IMR-90 (cell line): ENCODE data around the gene FOXO1. TPM values are rescaled to one million over a fixed set of nuclear protein-coding genes. Genes with fewer than 3 reads are reported as not detected.

Source experiments
- ATAC-seq: fragments of 200-7000 bp; cut with Tn5 transposase; 2 replicates; pipeline ENCODE4 v1.9.1; 2020; ENCODE audit warnings: low read depth, mild to moderate bottlenecking, moderate library complexity
- Bru-seq: library from RNA; stranded (reverse); fragments of 400-500 nt; gene quantifications from one replicate; lab custom pipeline; 2021; lab: Mats Ljungman, UMichigan
- BruChase-seq, 2 experiments: library from RNA; stranded (reverse); fragments of 400-500 nt; gene quantifications; one replicate each; lab custom pipeline; 2021; lab: Mats Ljungman, UMichigan
- BruUV-seq: library from RNA; stranded (reverse); fragments of 400-500 nt; replicated peaks from 2 replicates; lab custom pipeline; 2021; lab: Mats Ljungman, UMichigan
- CTCF ChIA-PET: fragments of 300-600 bp; formaldehyde crosslinking; extraction: SDS; loops from one replicate; lab custom pipeline; 2021; ENCODE audit warnings: antibody characterized with exemption; lab: Yijun Ruan, JAX
- POLR2A ChIA-PET: fragments of 300-600 bp; sonication (Branson Sonifier 250); formaldehyde crosslinking; loops from one replicate; lab custom pipeline; 2022; ENCODE audit warnings: antibody characterized with exemption; ENCODE audit not compliant: unreplicated experiment; lab: Charles Lee
- DNase-seq: peaks from one replicate; pipeline ENCODE4 v3.0.0; 2013
- H2AFZ ChIP-seq: replicated peaks from 2 replicates; pipeline ENCODE3; 2013; ENCODE audit warnings: low read length, mild to moderate bottlenecking; ENCODE audit not compliant: poor library complexity
- H2AK5ac ChIP-seq: 2 replicates; pipeline ENCODE4 v1.6.1; 2013; ENCODE audit warnings: low read depth, low read length, inconsistent platforms
- H2AK9ac ChIP-seq: replicated peaks from 2 replicates; pipeline ENCODE3; 2013; ENCODE audit warnings: mild to moderate bottlenecking, low read depth, low read length, moderate library complexity; ENCODE audit not compliant: poor library complexity
- H2BK120ac ChIP-seq: 2 replicates; pipeline ENCODE4 v1.6.1; 2013; ENCODE audit warnings: low read depth, low read length, inconsistent platforms
- H2BK15ac ChIP-seq: 3 replicates; pipeline ENCODE4 v1.6.1; 2013; ENCODE audit warnings: low read depth, low read length, inconsistent platforms
- H2BK20ac ChIP-seq: 2 replicates; pipeline ENCODE4 v1.6.1; 2013; ENCODE audit warnings: low read depth, mild to moderate bottlenecking, inconsistent platforms, low read length, moderate library complexity
- H2BK5ac ChIP-seq: 2 replicates; pipeline ENCODE4 v1.6.1; 2013; ENCODE audit warnings: mild to moderate bottlenecking, low read depth, low read length, inconsistent platforms; ENCODE audit not compliant: poor library complexity, severe bottlenecking
- H3K14ac ChIP-seq: replicated peaks from 2 replicates; pipeline ENCODE4 v1.6.1; 2013; ENCODE audit warnings: low read depth, low read length, inconsistent platforms
- H3K18ac ChIP-seq: 2 replicates; pipeline ENCODE4 v1.6.1; 2013; ENCODE audit warnings: low read depth, low read length, control low read depth
- H3K23ac ChIP-seq: 2 replicates; pipeline ENCODE4 v1.6.1; 2013; ENCODE audit warnings: low read depth, low read length, inconsistent platforms
- H3K27ac ChIP-seq: 2 replicates; pipeline ENCODE4 v1.5.1; 2013; ENCODE audit warnings: mild to moderate bottlenecking, control low read depth, low read length; ENCODE audit not compliant: insufficient read depth
- H3K27me3 ChIP-seq: 2 replicates; pipeline ENCODE4 v1.6.1; 2013; ENCODE audit warnings: low read length; ENCODE audit not compliant: control insufficient read depth, insufficient read depth
- H3K36me3 ChIP-seq: 2 replicates; pipeline ENCODE4 v1.6.1; 2013; ENCODE audit warnings: low read length, mixed read lengths; ENCODE audit not compliant: control insufficient read depth, insufficient read depth
- H3K4ac ChIP-seq: 2 replicates; pipeline ENCODE4 v1.6.1; 2013; ENCODE audit warnings: low read depth, low read length, inconsistent platforms
- H3K4me1 ChIP-seq: 2 replicates; pipeline ENCODE4 v1.6.1; 2013; ENCODE audit warnings: low read length, mixed read lengths; ENCODE audit not compliant: control insufficient read depth, insufficient read depth
- H3K4me2 ChIP-seq: 2 replicates; pipeline ENCODE4 v1.6.1; 2013; ENCODE audit warnings: low read depth, mild to moderate bottlenecking, control low read depth, low read length, moderate library complexity
- H3K4me3 ChIP-seq: 2 replicates; pipeline ENCODE4 v1.5.1; 2013; ENCODE audit warnings: low read depth, mild to moderate bottlenecking, control low read depth, low read length, moderate library complexity; ENCODE audit not compliant: insufficient read depth
- H3K56ac ChIP-seq: 2 replicates; pipeline ENCODE4 v1.6.1; 2013; ENCODE audit warnings: low read length, inconsistent platforms; ENCODE audit not compliant: insufficient read depth; ENCODE audit errors: extremely low read depth
- H3K79me1 ChIP-seq, 2 experiments: 2 replicates each; pipeline ENCODE4 v1.6.1; 2013; ENCODE audit warnings: low read length in 2 of 2, inconsistent platforms in 1 of 2, low read depth in 1 of 2
- H3K9ac ChIP-seq: 2 replicates; pipeline ENCODE4 v1.6.1; 2013; ENCODE audit warnings: low read depth, low read length, control low read depth
- H3K9me1 ChIP-seq: 2 replicates; pipeline ENCODE4 v1.6.1; 2013; ENCODE audit warnings: low read length, inconsistent platforms; ENCODE audit not compliant: insufficient read depth
- H3K9me3 ChIP-seq: 2 replicates; pipeline ENCODE4 v1.6.1; 2013; ENCODE audit warnings: low read length; ENCODE audit not compliant: control insufficient read depth, insufficient read depth
- H4K20me1 ChIP-seq: 2 replicates; pipeline ENCODE4 v1.6.1; 2013; ENCODE audit warnings: low read length, inconsistent platforms; ENCODE audit not compliant: insufficient read depth
- H4K5ac ChIP-seq: 2 replicates; pipeline ENCODE4 v1.6.1; 2013; ENCODE audit warnings: mild to moderate bottlenecking, low read depth, low read length, control low read depth
- H4K8ac ChIP-seq, 2 experiments: 2 replicates each; pipeline ENCODE4 v1.6.1; 2013; ENCODE audit warnings: low read depth in 2 of 2, low read length in 2 of 2, control low read depth in 1 of 2, inconsistent platforms in 1 of 2
- H4K91ac ChIP-seq: 2 replicates; pipeline ENCODE4 v1.6.1; 2013; ENCODE audit warnings: low read depth, low read length, inconsistent platforms; ENCODE audit not compliant: insufficient read depth
- CEBPB ChIP-seq: IDR thresholded peaks from 2 replicates; pipeline ENCODE4 v1.6.1; 2012; ENCODE audit warnings: low read depth, low read length, improper control_type of control experiment
- CTCF ChIP-seq: conservative IDR thresholded peaks from 2 replicates; pipeline ENCODE4 v1.5.1; 2012; ENCODE audit warnings: mild to moderate bottlenecking, low read depth, low read length, improper control_type of control experiment
- ELK1 ChIP-seq: fragments of 150-350 bp; IDR thresholded peaks from 2 replicates; pipeline ENCODE4 v1.6.1; 2016; ENCODE audit warnings: low read depth, mild to moderate bottlenecking, low read length, moderate library complexity, borderline replicate concordance
- MAZ ChIP-seq: IDR thresholded peaks from 2 replicates; pipeline ENCODE4 v1.6.1; 2012; ENCODE audit warnings: low read depth, mild to moderate bottlenecking, low read length, improper control_type of control experiment, moderate library complexity, borderline replicate concordance
- MXI1 ChIP-seq: IDR thresholded peaks from 2 replicates; pipeline ENCODE4 v1.6.1; 2012; ENCODE audit warnings: low read depth, mild to moderate bottlenecking, low read length, moderate library complexity, borderline replicate concordance
- NFE2L2 ChIP-seq: fragments of 150-350 bp; IDR thresholded peaks from 2 replicates; pipeline ENCODE4 v1.6.1; 2016; ENCODE audit warnings: low read depth, mild to moderate bottlenecking, low read length
- WGBS, 2 experiments: methylation state at CpG; one replicate each; pipeline versions ENCODE4 v1.1.5 to v1.1.7; 2013; ENCODE audit warnings: missing lambda C conversion rate in 2 of 2; ENCODE audit not compliant: insufficient read length in 1 of 2; ENCODE audit errors: extremely low coverage in 2 of 2; 5-methylcytosine and 5-hydroxymethylcytosine counted together
- dilution Hi-C: fragments of 300-500 bp; cut with HindIII; formaldehyde crosslinking; loops from one replicate; pipeline ENCODE4 v1.14.3; 2018; ENCODE audit warnings: low sequenced_read_pairs; ENCODE audit not compliant: unreplicated experiment
- in situ Hi-C: fragments of 300-500 bp; cut with MboI; formaldehyde crosslinking; loops from 3 replicates; pipeline ENCODE4 v1.14.3; 2019; ENCODE audit warnings: low sequenced_read_pairs, inconsistent platforms, mixed read lengths
- intact Hi-C: fragments of 100-400 bp; cut with micrococcal nuclease; formaldehyde crosslinking; loops from 2 replicates; pipeline ENCODE4 v1.10.0; 2022
- long read RNA-seq: library from polyadenylated mRNA; unstranded; transcript quantifications from one replicate; pipeline ENCODE4 v2.0.0, GENCODE V29; 2021; ENCODE audit not compliant: unreplicated experiment
- polyA plus RNA-seq, 3 experiments: library from polyadenylated mRNA; depleted of rRNA; stranded (reverse); fragments of >200 nt; gene quantifications; 2 replicates each; pipeline ENCODE4 v1.2.3, GENCODE V29; 2012; ENCODE audit warnings: low replicate concordance in 1 of 3
- total RNA-seq: library from RNA; depleted of rRNA; stranded (reverse); fragments of >200 nt; gene quantifications from 2 replicates; pipeline ENCODE4 v1.2.3, GENCODE V29; 2012; rRNA removed

The FOXO1 gene
- total RNA-seq (under 0.01 and 0.18 TPM in 2 replicates), polyA plus RNA-seq (2012; rRNA removed) (0.07 and 0.12 TPM in 2 replicates), Bru-seq, nascent RNA (percentile 24 among the genes with signal in this experiment), BruChase-seq, experiment 1, labeled RNA remaining after a 6-hour chase (percentile 27 among the genes with signal in this experiment), BruChase-seq, experiment 2, labeled RNA remaining after a 2-hour chase (percentile 27 among the genes with signal in this experiment)
- 0.02 TPM in 1 of 2 replicates, not detected in the other for polyA plus RNA-seq (2012; cell fraction: cytosol; rRNA removed)
- polyA plus RNA-seq (2012; cell fraction: nucleus; rRNA removed; ENCODE audit: low replicate concordance) = 0.06 and 0.10 TPM in 2 replicates
- long read RNA-seq = 0 reads

- ChIA-PET POLR2A (no interaction called here), CTCF (interaction anchor here (0.6 kb wide), 1 partner anchor 536 kb away, joined by 3 read pairs; no protein-coding TSS in a partner anchor)
- H2BK5ac ChIP-seq = no peak within 1 kb of the TSS
- H3K9me1 ChIP-seq = no peaks in the 10 kb centered on the region
- H3K4me2 ChIP-seq = peak within 1 kb of the TSS; percentile 76
- no peak within 1 kb of the TSS for H2BK15ac ChIP-seq
- H4K20me1 ChIP-seq = no peaks in the 10 kb centered on the region
- peaks cover 2% of the 10 kb centered on the region; the same call in 1 of the 2 replicates for H3K4me1 ChIP-seq
- H2AK9ac ChIP-seq = peak within 1 kb of the TSS; percentile 44
- H2BK20ac ChIP-seq = no peak within 1 kb of the TSS
- H2BK120ac ChIP-seq = no peak within 1 kb of the TSS
- H3K27ac ChIP-seq = no peak within 1 kb of the TSS
- peak within 1 kb of the TSS; percentile 61 for H3K9ac ChIP-seq
- no TSS peak for BruUV-seq
- H2AK5ac ChIP-seq = no peak within 1 kb of the TSS
- no peak within 1 kb of the TSS for H4K5ac ChIP-seq
- dilution Hi-C loops = no loop called here
- H3K9me3 ChIP-seq = no peaks in the 10 kb centered on the region
- DNase-seq (peak; percentile 74), ATAC-seq (peak; percentile 98)
- H2AFZ ChIP-seq = peak within 1 kb of the TSS; percentile 91
- no peak within 1 kb of the TSS; the same call in 1 of the 2 replicates for H3K23ac ChIP-seq
- H3K36me3 ChIP-seq = no peaks in the 10 kb centered on the region
- in situ Hi-C loops = no loop called here
- H3K4ac ChIP-seq = no peak within 1 kb of the TSS
- TF ChIP-seq MXI1 (0 out of 2 replicates have a peak, but pooled peaks have one; percentile 10), ELK1 (no peak), CTCF (no peak), CEBPB (no peak), NFE2L2 (no peak), MAZ (peak; percentile 76; the same call in 1 of the 2 replicates)
- intact Hi-C loops = no loop called here
- no peaks in the 10 kb centered on the region for H3K79me1 ChIP-seq
- no peak within 1 kb of the TSS for H3K18ac ChIP-seq
- no peak within 1 kb of the TSS for H3K56ac ChIP-seq
- peak within 1 kb of the TSS; percentile 96 for H3K4me3 ChIP-seq
- no peak within 1 kb of the TSS for H4K8ac ChIP-seq
- H3K27me3 ChIP-seq = peaks cover 49% of the 10 kb centered on the region
- H4K91ac ChIP-seq = no peak within 1 kb of the TSS
- 2% methylated on average over 47 of the region's 108 CpGs; no CpG with 5 or more reads in 1 of the 2 experiments for WGBS, 2 experiments
- H3K14ac ChIP-seq = no peak within 1 kb of the TSS
Observed at GRCh38 chr13:40666045-40666932, at the start of gene FOXO1. Gene FOXO1, minus strand, starts transcription at chr13:40666641. Its CDS starts 429 bp downstream, at chr13:40666212.
